NCI-H774 (cell line): ENCODE data around the gene ASB10.

ENCODE experiments used
- DNase-seq: peaks from one replicate; lab custom pipeline; 2025; lab: John Stamatoyannopoulos, UW

ASB10 gene

DNA sequence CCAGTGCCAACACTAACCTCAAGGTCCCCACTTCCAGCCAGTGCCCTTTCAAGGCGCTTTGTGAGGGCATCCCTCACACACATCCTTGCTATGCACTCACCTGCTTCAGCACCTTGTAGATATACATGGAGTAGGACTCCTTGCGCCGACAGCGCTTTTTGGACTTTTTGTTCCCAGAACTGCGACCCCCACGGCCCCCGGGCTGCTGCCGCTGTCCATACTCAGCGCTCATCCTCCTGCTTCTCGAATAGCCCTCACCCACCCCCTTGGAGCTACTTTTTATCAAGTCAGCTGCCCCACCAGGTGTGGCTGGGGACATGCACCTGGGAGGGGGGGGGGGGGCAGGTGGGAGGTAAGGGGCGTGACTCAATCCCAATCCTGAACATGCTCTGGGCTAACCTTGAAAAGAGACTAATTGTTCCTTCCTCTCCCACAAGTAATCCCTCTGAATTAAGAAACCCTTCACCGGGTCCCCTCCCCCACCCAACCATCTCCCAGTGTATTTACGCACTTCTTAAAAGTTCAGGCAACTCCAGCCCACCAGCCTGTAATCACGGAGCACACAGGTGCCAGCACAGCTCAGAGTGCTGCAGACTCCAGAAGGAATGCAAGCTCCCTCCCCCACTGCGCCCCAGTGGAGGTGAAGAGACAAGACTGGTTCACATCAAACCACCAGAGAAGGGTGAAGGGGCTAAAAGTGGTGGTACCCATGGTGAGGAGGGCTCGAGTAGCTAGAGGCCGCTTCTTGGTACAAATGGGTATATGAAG is 23.2 kb upstream of the ASB10 start, which contains the start of gene H2BK1:
Gene H2BK1 (minus strand): TSS at position 402 of the 768 bp plus-strand sequence. CDS start 170 bp downstream, at position 232.
- DNase-seq, result no peak

DNA sequence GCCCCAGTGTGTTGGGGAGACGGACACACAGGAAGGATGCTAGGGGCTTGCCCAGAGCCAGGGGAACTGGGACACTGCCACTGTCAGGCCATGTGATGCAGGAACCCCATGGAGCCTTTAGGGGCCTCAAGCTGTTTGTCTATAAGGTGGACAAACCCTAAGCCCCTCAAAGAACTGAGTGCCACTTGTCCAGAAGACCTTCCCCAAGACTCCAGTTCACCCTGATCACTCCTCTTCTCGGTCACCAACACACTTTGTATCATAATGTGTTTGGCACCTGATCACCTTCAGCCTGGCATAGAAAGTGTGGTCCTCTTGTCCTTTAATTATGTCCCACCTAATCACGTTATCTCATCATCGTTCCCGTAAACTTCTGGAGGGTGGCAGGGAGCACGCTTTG is 22.5 kb upstream of the ASB10 start:
- no peak for DNase-seq

DNA sequence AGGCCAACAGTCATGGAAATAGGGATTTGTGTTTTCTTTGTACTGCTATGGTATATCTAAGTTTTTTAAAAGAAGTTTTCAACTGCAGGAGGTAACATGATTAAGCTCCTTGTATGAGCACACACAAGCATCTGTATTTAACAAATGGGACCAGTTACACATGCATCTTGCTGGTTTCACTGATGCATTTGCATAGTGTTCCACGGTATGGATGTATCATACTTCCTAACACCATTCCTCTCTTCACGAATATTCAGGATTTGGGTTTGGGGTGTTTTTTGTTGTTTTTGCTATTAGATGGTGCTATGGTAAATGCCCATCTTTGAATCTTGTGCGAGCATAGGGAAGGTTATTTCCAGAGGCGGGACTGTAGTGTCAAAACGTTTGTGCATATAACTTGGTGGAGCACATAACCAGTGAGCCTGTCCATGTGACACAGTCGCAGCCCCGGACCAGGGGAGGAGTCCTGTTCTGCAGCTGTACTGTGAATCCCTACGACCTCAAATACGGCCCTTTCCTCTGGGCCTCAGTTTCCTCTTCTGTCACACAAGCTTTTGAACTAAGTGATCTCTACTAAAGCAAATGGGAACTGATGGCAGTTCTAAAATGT is 21.3 kb upstream of the ASB10 start:
- DNase-seq, result no peak

DNA sequence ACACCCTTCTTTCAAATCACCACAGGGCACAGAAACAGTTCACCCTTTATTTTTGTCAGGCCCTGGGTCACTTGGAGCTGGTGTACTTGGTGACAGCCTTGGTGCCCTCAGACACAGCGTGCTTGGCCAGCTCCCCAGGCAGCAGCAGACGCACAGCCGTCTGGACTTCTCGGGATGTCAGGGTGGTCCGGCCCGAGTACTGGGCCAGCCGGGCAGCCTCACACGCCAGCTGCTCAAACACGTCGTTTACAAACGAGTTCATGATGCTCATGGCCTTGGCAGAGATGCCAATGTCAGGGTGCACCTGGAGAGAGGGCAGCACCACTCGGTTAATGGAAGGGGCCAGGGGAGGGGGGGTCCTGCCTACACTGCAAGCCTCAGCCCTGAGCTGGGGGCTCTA is 20.8 kb upstream of the ASB10 start:
- DNase-seq, result no peak

DNA sequence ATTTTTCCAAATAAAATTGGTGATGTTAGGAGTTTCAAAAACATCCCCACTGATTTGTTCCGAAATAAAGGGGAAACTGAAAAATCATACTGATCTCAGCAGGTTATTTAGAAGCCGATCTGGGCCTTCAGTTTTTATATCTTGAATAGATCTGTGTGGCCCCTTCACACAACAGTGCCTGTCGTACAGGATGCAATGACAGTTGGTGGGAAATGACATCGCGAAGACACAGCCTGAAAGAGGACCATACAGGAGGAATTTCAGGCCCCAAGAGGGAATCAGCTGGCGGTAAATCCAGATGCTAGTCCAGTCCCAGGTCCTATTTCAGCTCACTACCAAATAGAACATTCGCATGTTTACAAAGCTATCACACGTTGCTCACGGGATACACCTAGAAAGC is 20.3 kb upstream of the ASB10 start:
- DNase-seq, result no peak

DNA sequence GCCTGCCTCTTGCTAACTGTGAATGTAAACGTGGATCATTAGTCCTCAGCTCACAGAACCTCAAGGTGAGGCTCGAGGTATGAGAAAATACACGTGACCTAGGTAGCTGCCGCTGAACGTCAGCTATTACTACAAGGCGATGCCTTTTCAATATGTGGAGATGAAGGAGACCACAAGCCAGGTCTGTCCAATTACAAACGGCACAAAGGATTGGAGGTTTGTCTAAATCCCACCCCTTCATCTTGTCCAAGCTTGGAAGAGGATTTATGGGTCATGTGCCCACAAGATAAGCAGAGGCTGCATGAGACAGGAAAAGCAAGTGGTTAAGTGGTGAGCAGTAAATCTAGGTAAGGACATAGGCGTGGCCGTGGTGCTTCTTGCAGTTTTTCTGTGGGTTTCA is 19.9 kb upstream of the ASB10 start:
- no peak for DNase-seq

DNA sequence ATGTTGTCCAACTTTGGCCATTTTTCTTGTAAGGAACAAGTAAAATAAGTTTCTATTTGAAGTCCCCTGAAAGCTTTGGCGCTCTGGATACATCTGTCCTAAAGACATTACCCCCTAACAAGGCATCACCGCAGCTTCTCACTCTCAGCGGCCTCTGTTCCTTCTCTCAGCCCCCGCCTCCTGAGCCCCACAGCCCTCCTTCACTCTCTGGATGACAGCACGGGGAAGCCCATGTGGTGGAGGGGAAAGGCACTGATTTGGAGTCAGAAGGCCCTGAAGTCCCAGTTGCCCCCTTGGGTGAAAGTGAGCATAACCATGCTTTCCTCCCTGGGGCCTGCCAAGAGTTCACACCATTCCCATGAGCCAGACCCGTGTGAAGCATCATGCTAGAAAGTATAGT is 18.7 kb upstream of the ASB10 start:
- no peak for DNase-seq

DNA sequence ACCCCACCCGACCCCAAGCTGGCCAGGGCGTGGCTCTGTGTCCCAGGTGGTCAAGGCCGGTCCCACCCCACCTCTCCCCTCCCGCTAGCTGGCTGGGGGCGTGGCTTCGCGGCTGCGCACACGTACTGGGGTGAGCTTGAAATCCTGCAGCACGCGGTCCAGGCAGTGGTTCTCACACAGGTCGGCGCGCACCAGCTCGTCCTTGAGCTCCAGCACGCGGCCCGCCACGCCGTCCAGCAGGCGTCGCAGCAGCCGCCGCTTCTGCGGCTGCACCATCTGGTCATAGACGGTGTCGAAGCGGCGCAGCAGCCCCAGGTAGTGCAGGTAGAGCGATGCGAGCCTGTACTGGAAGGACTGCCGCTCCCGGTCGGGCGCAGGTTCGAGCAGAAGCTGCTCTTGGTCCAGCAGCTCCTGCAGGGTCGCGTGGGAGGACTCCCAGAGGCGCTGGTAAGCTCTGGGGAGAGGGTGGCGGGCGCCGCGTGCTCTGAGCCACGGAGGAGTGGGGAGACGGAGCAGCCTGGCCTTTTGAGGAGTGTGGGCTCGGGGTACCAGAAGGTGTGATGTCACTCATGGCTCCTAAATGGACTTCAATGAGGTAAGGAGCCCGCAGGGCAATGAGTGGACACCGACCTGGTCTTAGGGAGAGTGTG is 17.5 kb upstream of the ASB10 start:
- no peak for DNase-seq

DNA sequence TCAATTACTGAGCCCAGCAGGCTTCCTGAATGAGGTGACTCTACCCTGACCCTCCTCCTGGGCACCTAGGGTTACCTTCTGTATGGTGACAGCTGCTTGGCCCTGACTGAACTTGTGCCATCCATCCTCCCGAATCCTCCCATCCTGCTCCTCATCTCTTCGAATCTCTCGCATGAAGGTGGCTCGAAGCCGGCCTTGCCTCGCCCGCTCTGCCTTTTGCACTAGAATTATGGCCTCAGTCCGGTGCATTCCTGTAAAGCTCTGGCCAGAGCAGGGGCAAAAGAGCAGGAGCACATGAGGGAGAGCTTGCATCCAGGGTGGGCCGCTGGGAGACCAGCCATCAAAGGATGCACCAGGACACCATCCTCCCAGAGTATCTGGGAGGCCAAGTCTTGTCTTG is 15.8 kb upstream of the ASB10 start:
- DNase-seq, result no peak

DNA sequence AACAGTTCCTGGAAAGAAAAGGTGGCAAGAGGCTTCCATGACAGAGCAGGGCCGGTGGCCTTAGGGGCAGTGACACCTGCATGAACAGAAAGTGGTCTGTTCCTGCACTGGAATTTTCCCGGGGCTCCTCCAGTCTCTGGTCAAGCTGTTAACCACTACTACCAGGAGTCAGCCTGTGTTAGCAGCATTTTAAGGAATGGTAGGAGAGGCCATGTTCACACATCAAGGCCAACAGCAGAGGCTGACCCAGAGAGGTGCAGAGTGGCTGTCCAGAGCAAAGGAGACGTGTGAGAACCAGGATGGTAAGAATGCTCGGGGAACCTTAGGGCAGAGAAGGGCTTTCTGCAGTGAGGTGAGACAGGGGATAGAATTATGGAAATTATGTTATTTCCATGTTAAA is 14.7 kb upstream of the ASB10 start:
- no peak for DNase-seq

DNA sequence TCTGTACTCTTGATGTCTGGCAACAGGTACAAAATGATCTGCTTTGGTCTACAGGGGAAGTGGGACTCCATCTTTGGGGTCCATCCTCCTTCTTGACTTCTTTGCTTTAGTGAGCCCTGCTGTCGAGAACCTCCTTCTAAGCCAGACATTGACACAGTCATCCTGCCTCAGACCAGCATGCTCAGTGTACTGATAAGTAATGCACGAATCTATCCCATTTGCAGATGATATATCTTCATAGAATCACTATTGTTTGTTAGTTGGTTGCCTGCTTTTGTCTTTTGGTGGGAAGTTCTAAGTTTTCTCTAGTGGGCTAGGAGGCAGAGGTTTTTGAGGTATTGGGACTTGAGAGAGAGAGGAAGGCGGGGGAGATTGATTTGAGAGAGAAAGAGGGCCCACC is 14.3 kb upstream of the ASB10 start:
- DNase-seq, result no peak

DNA sequence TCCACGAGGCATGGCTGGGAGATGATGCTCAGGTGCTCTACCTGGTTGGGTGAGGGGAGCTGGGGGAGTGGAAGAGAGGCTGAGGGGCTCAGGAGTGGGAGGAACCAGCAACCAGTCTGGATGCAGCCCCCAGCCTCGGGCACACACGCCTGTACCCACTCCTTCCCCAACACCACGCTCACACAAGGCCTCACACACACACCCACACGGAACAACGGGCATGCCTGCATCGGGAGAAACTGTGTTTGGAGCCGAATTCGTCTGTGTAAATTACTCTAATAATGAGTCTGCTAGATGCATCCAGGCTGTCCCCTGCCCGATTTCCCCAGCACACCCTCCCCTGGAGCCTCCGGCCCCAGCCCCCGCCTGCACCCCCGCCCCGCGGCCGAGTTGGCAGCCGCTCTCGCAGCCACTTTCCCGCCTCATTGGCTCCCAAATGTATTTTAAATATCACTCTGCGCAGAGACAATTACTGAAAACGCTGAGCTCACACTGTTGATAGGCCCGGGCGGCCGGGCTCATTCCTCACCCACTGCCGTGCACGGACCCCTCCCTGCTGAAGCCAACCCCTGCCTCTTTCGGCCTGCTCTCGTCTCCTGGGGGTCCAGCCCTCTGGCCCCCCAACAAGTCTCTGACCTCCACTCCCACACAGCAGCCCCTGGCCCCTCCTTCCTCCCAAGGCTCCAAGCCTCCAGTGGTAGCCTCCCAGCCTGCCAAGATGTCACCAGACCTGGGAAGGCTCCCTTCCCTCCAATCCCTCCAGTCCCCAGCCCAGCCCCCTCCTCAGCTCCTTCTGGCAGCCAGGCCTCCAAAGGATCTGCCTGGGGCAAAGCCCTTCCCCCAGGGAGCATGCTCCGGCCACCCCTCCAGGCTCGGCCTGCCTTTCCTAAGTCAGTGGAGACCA is 12.1 kb upstream of the ASB10 start:
- no peak for DNase-seq

DNA sequence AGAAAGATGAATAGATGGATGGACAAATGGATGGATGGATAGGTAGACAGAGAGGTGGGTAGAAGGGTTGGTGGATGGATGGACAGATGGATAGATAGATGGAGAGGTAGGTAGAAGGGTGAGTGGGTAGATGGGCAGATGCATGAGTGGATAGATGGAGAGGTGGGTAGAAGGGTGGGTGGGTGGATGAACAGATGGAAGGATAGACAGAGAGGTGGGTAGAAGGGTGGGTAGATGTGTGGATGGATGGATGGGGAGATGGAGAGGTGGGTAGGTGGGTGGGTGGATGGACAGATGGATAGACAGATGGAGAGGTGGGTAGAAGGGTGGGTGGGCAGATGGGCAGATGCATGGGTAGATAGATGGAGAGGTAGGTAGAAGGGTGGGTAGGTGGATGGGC is 10.9 kb upstream of the ASB10 start:
- DNase-seq, result no peak

DNA sequence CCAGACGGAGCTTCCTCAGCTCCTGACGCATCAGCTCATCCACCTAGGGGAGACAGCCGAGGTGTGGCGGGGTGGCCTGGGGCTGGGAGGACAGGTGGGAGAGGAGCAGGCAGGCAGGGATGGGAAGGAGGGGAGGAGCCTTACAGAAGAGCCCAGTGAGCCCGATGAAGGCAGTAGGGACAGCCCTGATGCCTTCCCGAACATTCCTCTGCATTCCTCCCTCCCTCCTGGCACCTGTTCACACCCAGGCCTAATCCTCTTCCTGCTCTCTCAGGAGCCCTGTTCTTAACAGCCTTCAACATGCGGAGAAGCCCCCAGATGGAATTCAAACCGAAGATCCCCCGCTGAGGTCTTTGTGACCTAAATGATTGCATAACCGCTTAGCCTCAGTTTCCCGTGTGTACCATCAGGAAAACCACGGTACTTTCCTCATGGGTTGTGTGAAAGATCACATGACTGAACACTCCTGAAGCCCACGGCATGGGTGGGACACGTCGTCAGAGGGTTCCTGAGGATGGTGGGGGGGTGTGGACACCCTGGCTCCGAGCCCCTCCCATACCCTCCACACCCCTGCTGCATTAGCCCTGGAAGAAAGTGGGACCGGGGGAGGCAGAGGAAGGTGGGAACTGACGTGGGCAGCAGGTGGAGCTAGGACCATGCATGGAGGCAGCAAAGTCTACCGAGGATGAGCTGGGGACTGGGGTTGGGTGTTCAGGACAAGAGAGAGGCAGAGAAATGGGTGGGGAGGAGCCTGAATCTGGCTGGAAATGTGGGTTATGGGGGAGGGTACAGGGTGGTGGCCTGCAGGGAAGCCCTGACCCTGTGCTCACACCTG is 8.8 kb upstream of the ASB10 start:
- no peak for DNase-seq

DNA sequence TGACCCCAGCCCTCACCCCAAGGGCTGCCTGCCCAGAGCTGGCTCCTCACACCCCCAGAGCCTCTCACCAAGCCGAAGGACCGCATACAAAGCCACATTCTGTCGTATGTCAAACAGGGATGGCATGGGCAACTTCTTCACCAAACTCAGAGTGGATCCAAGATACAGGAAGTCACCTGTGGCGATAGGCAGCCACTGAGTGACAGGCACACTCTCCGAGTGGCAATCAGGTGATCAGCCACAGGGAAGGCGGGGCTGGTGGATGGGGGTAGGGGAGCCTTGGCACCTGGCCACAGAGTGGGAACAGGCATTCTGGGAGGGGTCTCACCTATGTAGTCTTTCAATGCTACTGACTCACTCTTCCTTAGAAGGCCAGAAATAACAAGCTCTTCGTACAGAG is 7.1 kb upstream of the ASB10 start:
- DNase-seq, result no peak

DNA sequence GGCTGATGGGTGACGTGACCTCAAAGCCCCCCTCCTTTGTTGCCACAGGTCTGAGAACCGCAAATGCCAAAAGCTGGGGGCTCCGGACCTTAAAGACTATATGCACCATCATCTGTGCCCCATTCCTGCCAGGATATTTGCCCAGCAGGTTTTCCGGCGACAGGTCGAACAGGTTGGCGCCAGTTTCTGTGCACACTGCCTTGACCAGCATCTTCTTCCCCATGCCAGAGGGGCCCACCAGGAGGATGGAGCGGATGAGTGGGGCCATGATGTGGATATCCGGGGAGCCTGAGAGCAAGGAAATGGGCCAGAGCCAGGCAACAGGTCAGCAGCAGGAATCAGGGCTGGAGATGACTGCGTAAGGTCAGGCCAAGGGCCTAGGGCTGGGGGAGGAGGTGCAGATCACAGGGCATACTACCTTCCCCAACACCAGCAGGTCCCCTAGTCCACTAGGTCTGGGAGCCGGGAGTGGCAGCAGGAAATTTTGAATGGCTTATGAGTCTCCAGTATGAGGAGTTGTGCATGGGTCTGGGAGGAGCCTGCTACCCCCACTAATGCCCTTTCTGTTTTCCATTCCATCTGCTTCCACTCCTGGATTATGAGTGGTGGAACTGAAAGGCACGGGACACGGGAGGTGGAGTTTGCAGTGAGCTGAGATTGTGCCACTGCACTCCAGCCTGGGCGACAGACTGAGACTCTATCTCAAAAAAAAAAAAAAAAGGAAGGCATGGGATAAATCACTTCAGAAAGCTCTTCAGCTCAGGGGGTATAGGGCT is 6.3 kb upstream of the ASB10 start:
- no peak for DNase-seq

DNA sequence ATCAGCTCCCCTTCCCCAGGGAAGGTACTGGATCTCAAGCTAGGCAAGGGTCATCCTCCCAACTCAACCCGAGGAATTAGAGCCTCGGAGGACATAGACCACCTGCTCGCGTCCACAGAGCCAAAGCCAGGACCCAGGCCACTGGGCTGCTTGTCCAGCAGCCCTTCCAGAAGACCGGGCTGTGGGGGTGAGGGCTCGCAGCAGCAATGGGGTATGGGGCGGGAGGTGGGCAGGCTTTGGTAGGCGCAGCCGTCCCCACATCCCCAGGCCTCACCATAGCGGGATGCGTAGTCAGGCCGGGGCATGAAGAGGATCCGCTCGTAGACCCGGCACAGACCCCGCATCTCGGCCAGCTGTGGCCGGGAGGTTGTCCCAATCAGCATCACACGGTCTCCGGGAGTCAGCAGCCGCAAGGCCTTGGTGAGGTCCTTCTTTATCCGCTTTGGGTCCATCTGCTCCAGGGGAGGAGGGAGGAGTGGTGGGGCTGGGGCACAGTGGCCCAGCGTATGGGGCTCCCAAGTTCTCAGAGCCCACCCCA is 5.0 kb upstream of the ASB10 start:
- no peak for DNase-seq

DNA sequence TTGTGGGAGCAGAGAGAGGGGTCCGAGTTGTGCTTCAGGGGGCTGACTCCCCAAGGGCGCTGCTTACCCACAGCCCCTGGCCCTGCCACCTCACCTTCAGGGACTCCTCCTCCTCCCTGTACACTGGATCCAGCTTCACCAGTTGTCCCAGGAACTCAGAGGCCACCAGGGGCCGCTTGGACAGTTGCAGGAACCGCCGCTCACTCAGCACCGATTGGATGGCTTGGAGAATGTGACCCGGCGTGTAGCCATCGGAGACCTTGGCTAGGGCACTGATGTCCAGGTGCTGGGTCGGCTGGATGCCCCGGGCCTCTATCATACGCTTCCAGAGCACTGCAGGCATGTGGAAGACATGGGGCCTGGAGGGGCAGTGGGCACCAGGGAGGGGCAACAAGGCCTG is 4.5 kb upstream of the ASB10 start:
- no peak for DNase-seq

DNA sequence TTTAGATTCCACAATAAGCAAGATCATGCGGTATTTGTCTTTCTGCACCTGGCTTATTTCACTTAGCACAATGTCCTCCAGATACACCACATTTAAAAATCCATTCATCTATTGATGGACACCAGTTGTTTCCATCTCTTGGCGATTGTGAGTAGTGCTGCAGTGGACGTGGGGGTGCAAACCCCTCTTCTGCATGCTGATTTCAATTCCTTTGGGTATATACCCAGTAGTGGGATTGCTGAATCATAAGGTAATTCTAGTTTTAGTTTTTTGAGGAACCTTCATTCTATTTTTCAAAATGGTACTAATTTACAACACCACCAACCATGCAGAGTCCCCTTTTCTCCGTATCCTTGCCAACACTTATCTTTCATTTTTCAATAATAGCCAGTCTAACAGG is 2.0 kb upstream of the ASB10 start:
- no peak for DNase-seq

DNA sequence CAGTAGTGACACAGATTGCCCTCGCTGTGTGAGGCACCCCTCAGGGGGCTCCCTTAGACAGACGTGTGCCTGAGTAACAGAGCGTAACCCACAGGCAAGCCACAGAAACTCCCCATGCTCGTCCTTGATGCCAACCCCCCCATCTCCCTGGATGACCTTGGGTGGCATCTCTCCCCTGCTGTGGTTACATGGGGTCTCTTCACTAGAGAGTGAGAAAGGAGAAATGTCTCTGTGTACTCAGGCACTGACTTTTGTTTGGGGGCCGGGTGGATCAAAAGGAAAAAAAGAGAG is 1.1 kb upstream of the ASB10 start:
- DNase-seq, result no peak
